Parathyroid adenoma (tissue), 2 donors: ENCODE results near the gene TMEM171.

ENCODE experiments used
- H2AFZ ChIP-seq: fragments of 300-600 bp; sonication (generic); one replicate; pipeline ENCODE4 v1.7.0; 2017; ENCODE audit warnings: antibody characterized with exemption, mild to moderate bottlenecking
- H3K27ac ChIP-seq: fragments of 300-600 bp; sonication (generic); one replicate; pipeline ENCODE4 v1.7.0; 2017
- H3K27me3 ChIP-seq: fragments of 300-600 bp; sonication (generic); one replicate; pipeline ENCODE4 v1.7.0; 2017; ENCODE audit warnings: low read length; ENCODE audit not compliant: control insufficient read depth, insufficient read depth
- H3K36me3 ChIP-seq: fragments of 300-600 bp; sonication (generic); one replicate; pipeline ENCODE4 v1.7.0; 2017; ENCODE audit warnings: low read length; ENCODE audit not compliant: control insufficient read depth, insufficient read depth
- H3K4me1 ChIP-seq: fragments of 300-600 bp; sonication (generic); one replicate; pipeline ENCODE4 v1.7.0; 2017; ENCODE audit warnings: control low read depth
- H3K4me2 ChIP-seq: fragments of 300-600 bp; sonication (generic); one replicate; pipeline ENCODE4 v1.7.0; 2017; ENCODE audit warnings: low read length
- H3K4me3 ChIP-seq: fragments of 300-600 bp; sonication (generic); one replicate; pipeline ENCODE4 v1.7.0; 2017; ENCODE audit warnings: low read depth, low read length
- H3K79me2 ChIP-seq: fragments of 300-600 bp; sonication (generic); one replicate; pipeline ENCODE4 v1.7.0; 2017; ENCODE audit warnings: control low read depth
- H3K9ac ChIP-seq: fragments of 300-600 bp; sonication (generic); one replicate; pipeline ENCODE4 v1.7.0; 2017; ENCODE audit warnings: mild to moderate bottlenecking
- H3K9me3 ChIP-seq: fragments of 300-600 bp; sonication (generic); one replicate; pipeline ENCODE4 v1.7.0; 2017; ENCODE audit warnings: low read length; ENCODE audit not compliant: control insufficient read depth
- CTCF ChIP-seq: fragments of 300-600 bp; sonication (generic); IDR thresholded peaks from one replicate; pipeline ENCODE4 v1.7.0; 2017; ENCODE audit warnings: antibody characterized with exemption, mild to moderate bottlenecking
- donor health status: primary hyperparathyroidism.

The TMEM171 gene

GRCh38 chr5:73172951-73173350 lies 52.6 kb downstream of the TMEM171 start, which contains the start of gene TMEM174:
Gene TMEM174 (plus strand): TSS chr5:73173193. CDS start chr5:73173244, 51 bp downstream.
- no peak within 1 kb of the TSS for H2AFZ ChIP-seq
- no peaks in the 10 kb centered on the region for H3K27me3 ChIP-seq
- peaks cover 3% of the 10 kb centered on the region for H3K9me3 ChIP-seq
- H3K9ac ChIP-seq = no peak within 1 kb of the TSS
- H3K4me3 ChIP-seq = no peak within 1 kb of the TSS
- no peak within 1 kb of the TSS for H3K4me2 ChIP-seq
- no peak within 1 kb of the TSS for H3K27ac ChIP-seq
- H3K79me2 ChIP-seq = no peaks in the 10 kb centered on the region
- no peaks in the 10 kb centered on the region for H3K36me3 ChIP-seq
- no peak for TF ChIP-seq CTCF
- H3K4me1 ChIP-seq = no peaks in the 10 kb centered on the region

GRCh38 chr5:73174100-73174815 lies 53.9 kb downstream of the TMEM171 start:
- no peak overlapping the region for H3K4me2 ChIP-seq
- no peak for TF ChIP-seq CTCF
- no peak overlapping the region for H3K27ac ChIP-seq

GRCh38 chr5:73176250-73176649 lies 55.9 kb downstream of the TMEM171 start:
- H2AFZ ChIP-seq = no peak overlapping the region
- H3K4me3 ChIP-seq = no peak overlapping the region
- TF ChIP-seq CTCF = no peak
- no peaks in the 10 kb centered on the region for H3K36me3 ChIP-seq
- H3K79me2 ChIP-seq = no peaks in the 10 kb centered on the region
- no peaks in the 10 kb centered on the region for H3K4me1 ChIP-seq
- H3K9ac ChIP-seq = no peak overlapping the region
- H3K27ac ChIP-seq = no peak overlapping the region
- no peaks in the 10 kb centered on the region for H3K9me3 ChIP-seq
- no peaks in the 10 kb centered on the region for H3K27me3 ChIP-seq
- no peak overlapping the region for H3K4me2 ChIP-seq

More at GRCh38 chr5:73174100-73174815, 53.9 kb downstream of the TMEM171 start:
- Histone ChIP-seq H3K9ac (no peak overlapping the region), H3K9me3 (peaks cover 3% of the 10 kb centered on the region), H3K4me3 (no peak overlapping the region), H3K36me3 (no peaks in the 10 kb centered on the region), H2AFZ (no peak overlapping the region), H3K4me1 (no peaks in the 10 kb centered on the region), H3K79me2 (no peaks in the 10 kb centered on the region), H3K27me3 (no peaks in the 10 kb centered on the region)

GRCh38 chr5:73178265-73178664 lies 57.9 kb downstream of the TMEM171 start:
- no peak for TF ChIP-seq CTCF
- H3K9ac ChIP-seq = no peak overlapping the region
- no peaks in the 10 kb centered on the region for H3K36me3 ChIP-seq
- H3K27me3 ChIP-seq = no peaks in the 10 kb centered on the region
- no peaks in the 10 kb centered on the region for H3K9me3 ChIP-seq
- H3K27ac ChIP-seq = no peak overlapping the region
- H3K4me3 ChIP-seq = no peak overlapping the region
- no peak overlapping the region for H3K4me2 ChIP-seq
- H3K4me1 ChIP-seq = peaks cover 2% of the 10 kb centered on the region
- no peak overlapping the region for H2AFZ ChIP-seq
- no peaks in the 10 kb centered on the region for H3K79me2 ChIP-seq

GRCh38 chr5:73179730-73180129 lies 59.4 kb downstream of the TMEM171 start:
- no peaks in the 10 kb centered on the region for H3K9me3 ChIP-seq
- no peaks in the 10 kb centered on the region for H3K36me3 ChIP-seq
- peaks cover 4% of the 10 kb centered on the region for H3K4me1 ChIP-seq
- H3K4me2 ChIP-seq = no peak overlapping the region
- H3K27me3 ChIP-seq = no peaks in the 10 kb centered on the region
- H3K27ac ChIP-seq = no peak overlapping the region
- H3K79me2 ChIP-seq = no peaks in the 10 kb centered on the region
- H3K9ac ChIP-seq = no peak overlapping the region
- H2AFZ ChIP-seq = no peak overlapping the region
- TF ChIP-seq CTCF = no peak
- H3K4me3 ChIP-seq = no peak overlapping the region
